MG63 (cell line): ENCODE results near the gene NOCT. TPM values are rescaled to one million over a fixed set of nuclear protein-coding genes. Genes with fewer than 3 reads are reported as not detected.
A peak's percentile ranks its signal among the peaks of the same experiment; 100 is the strongest.
"Not testable (repeated sequence)": the region's sequence is repeated elsewhere in the genome, so short reads cannot be mapped to it uniquely, and the experiment has no call there.

ENCODE experiments used
- DNase-seq: peaks from one replicate; pipeline ENCODE4 v3.0.0-alpha.2; 2020
- H3K27me3 ChIP-seq: fragments of 250-450 bp; sonication (Bioruptor Pico); 2 replicates; pipeline ENCODE4 v1.5.1; 2020; ENCODE audit warnings: mild to moderate bottlenecking, moderate library complexity
- H3K36me3 ChIP-seq: fragments of 250-450 bp; sonication (Bioruptor Pico); 2 replicates; pipeline ENCODE4 v1.5.1; 2020; ENCODE audit warnings: mild to moderate bottlenecking, moderate library complexity
- H3K4me3 ChIP-seq: fragments of 250-450 bp; sonication (Bioruptor Pico); 2 replicates; pipeline ENCODE4 v1.5.1; 2020; ENCODE audit warnings: mild to moderate bottlenecking, moderate library complexity
- H3K9me3 ChIP-seq: fragments of 250-450 bp; sonication (Bioruptor Pico); 2 replicates; pipeline ENCODE4 v1.5.1; 2020; ENCODE audit warnings: mild to moderate bottlenecking, moderate library complexity
- total RNA-seq: library from RNA; depleted of rRNA; stranded (reverse); fragments of >200 nt; shearing (Covaris generic); gene quantifications from 2 replicates; pipeline ENCODE4 v1.2.3, GENCODE V29; 2014; ENCODE audit warnings: low replicate concordance

NOCT gene
- total RNA-seq, 1 experiment from 2014 or later: 11.9 TPM

GRCh38 chr4:139000134-139000533 is 15.4 kb upstream of the NOCT start:
- DNase-seq, H3K36me3 ChIP-seq, H3K4me3 ChIP-seq, H3K9me3 ChIP-seq, H3K27me3 ChIP-seq: not testable (repeated sequence)

GRCh38 chr4:139001430-139001829 is 14.2 kb upstream of the NOCT start:
- H3K9me3 ChIP-seq, DNase-seq, H3K36me3 ChIP-seq, H3K4me3 ChIP-seq, H3K27me3 ChIP-seq: not testable (repeated sequence)

DNA sequence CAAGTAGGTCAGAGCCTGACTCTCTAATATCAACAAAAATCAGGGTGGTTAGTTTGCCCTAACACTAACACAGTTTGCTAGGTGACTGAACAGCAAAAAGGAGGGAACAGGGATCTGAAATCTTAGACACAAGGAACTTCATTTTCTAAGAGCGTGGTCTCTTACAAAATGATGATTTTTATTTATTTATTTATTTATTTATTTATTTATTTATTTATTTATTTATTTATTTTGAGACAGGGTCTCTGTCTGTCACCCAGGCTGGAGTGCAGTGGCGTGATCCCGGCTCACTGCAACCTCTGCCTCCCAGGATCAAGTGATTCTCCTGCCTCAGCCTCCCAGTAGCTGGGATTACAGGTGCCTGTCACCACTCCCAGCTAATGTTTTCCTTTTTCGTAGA is 11.9 kb upstream of the NOCT start:
- H3K27me3 ChIP-seq, H3K4me3 ChIP-seq, H3K9me3 ChIP-seq, DNase-seq, H3K36me3 ChIP-seq: not testable (repeated sequence)

DNA sequence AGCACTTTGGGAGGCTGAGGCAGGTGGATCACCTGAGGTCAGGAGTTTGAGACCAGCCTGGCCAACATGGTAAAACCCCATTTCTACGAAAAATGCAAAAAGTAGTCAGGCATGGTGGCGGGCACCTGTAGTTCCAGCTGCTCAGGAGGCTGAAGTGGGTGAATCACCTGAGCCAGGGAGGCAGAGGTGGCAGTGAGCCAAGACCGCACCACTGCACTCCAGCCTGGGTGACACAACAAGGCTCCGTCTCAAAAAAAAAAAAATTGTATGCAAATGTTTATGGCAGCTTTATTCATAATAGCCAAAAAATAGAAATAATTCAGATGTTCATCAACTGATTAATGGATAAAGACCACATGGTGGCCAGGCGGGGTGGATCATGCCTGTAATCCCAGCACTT is 9.8 kb upstream of the NOCT start:
- Histone ChIP-seq H3K9me3 (no peaks in the 10 kb centered on the region), H3K4me3 (no peak overlapping the region), H3K36me3 (no peaks in the 10 kb centered on the region), H3K27me3 (no peaks in the 10 kb centered on the region)
- DNase-seq: no peak

GRCh38 chr4:139007640-139008039 is 7.9 kb upstream of the NOCT start:
- no peaks in the 10 kb centered on the region for H3K27me3 ChIP-seq

DNA sequence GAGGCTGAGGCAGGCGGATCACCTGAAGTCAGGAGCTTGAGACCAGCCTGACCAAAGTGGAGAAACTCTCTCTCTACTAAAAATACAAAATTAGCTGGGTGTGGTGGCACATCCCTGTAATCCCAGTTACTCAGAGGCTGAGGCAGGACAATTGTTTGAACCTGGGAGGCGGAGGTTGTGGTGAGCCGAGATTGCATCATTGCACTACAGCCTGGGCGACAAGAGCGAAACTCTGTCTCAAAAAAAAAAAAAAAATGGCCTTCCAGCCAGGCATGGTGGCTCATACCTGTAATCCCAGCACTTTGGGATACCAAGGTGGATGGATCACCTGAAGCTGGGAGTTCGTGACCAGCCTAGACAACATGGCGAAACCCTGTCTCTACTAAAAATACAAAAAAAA is 7.3 kb upstream of the NOCT start:
- DNase-seq, H3K27me3 ChIP-seq, H3K36me3 ChIP-seq, H3K9me3 ChIP-seq, H3K4me3 ChIP-seq: not testable (repeated sequence)

More at GRCh38 chr4:139007640-139008039, 7.9 kb upstream of the NOCT start:
- Histone ChIP-seq H3K4me3 (no peak overlapping the region), H3K36me3 (no peaks in the 10 kb centered on the region), H3K9me3 (no peaks in the 10 kb centered on the region)
- DNase-seq: no peak

DNA sequence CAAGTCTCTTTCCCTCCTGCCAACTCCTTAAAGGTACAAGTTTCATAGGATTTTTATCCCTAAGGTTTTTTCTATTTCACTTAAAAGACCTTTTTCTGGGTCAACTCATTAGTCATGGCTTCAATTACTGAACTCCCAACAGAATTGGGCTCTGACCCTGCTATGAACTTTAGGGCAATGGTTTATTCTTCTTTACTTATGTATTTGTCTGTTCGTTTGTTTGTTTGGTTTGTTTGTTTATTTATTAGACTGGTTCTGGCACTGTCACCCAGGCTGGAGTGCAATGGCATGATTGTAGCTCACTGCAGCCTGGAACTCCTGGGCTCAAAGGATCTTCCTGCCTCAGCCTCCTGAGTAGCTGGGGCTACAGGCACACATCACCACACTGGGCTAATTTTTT is 5.9 kb upstream of the NOCT start:
- Histone ChIP-seq H3K36me3 (no peaks in the 10 kb centered on the region), H3K9me3 (no peaks in the 10 kb centered on the region), H3K4me3 (no peak overlapping the region), H3K27me3 (no peaks in the 10 kb centered on the region)
- no peak for DNase-seq

GRCh38 chr4:139011225-139011950 is 4.2 kb upstream of the NOCT start:
- Histone ChIP-seq H3K9me3 (no peaks in the 10 kb centered on the region), H3K4me3 (no peak overlapping the region), H3K36me3 (no peaks in the 10 kb centered on the region), H3K27me3 (no peaks in the 10 kb centered on the region)
- DNase-seq: no peak

GRCh38 chr4:139014371-139015268 is 961 bp upstream of the NOCT start:
- no peaks in the 10 kb centered on the region for H3K9me3 ChIP-seq
- H3K27me3 ChIP-seq: no peaks in the 10 kb centered on the region
- DNase-seq: peak; percentile 30
- H3K36me3 ChIP-seq: no peaks in the 10 kb centered on the region; the same call in 1 of the 2 replicates
- H3K4me3 ChIP-seq: peak overlapping the region; percentile 68

DNA sequence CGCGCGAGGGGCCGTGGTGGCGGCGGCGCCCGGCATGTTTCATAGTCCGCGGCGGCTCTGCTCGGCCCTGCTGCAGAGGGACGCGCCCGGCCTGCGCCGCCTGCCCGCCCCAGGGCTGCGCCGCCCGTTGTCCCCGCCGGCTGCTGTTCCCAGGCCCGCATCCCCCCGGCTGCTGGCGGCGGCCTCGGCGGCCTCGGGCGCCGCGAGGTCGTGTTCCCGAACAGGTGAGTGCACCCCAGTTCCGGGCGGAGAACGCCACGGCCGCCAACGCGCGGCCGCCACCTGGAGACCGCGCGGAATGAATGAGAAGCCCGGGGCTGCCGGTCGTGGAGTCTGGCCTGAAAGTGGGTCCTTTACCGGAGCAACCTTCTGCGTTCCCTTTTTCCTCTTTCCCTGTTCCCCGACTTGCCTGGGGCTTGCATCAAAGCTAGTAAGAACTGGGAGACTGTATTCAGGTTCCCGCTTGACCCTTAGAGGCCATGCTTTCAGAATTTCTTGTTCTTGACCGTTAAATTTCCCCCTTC is 429 bp downstream of the NOCT start:
- DNase-seq: no peak
- Histone ChIP-seq H3K9me3 (no peaks in the 10 kb centered on the region), H3K36me3 (no peaks in the 10 kb centered on the region; the same call in 1 of the 2 replicates), H3K4me3 (peak overlapping the region; percentile 68), H3K27me3 (no peaks in the 10 kb centered on the region)

GRCh38 chr4:139017861-139018260 is 2.3 kb downstream of the NOCT start:
- H3K4me3 ChIP-seq: no peak overlapping the region; the same call in 1 of the 2 replicates
- H3K36me3 ChIP-seq: no peaks in the 10 kb centered on the region; the same call in 1 of the 2 replicates
- H3K9me3 ChIP-seq: no peaks in the 10 kb centered on the region
- DNase-seq: no peak
- no peaks in the 10 kb centered on the region for H3K27me3 ChIP-seq

DNA sequence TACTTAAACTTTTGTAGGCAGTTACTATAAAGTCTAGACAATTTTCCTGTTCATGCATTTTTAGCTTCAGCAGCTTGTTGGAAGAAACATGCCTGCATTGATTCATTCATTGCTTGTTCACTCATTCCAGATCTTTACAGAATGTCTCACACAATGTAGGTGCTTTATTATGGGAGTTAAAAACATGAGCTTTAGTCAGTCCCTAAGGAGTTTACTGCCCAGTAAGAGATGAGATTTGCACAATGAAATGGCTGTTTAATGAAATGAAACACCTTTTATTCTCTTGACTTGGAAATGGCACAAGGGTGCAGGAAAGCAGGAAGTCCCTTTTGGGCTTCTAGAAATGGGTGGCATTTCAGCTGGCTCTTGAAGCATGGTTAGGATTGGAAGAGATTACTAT is 2.9 kb downstream of the NOCT start:
- no peak for DNase-seq
- Histone ChIP-seq H3K36me3 (no peaks in the 10 kb centered on the region; the same call in 1 of the 2 replicates), H3K4me3 (no peak overlapping the region), H3K27me3 (no peaks in the 10 kb centered on the region), H3K9me3 (no peaks in the 10 kb centered on the region)

DNA sequence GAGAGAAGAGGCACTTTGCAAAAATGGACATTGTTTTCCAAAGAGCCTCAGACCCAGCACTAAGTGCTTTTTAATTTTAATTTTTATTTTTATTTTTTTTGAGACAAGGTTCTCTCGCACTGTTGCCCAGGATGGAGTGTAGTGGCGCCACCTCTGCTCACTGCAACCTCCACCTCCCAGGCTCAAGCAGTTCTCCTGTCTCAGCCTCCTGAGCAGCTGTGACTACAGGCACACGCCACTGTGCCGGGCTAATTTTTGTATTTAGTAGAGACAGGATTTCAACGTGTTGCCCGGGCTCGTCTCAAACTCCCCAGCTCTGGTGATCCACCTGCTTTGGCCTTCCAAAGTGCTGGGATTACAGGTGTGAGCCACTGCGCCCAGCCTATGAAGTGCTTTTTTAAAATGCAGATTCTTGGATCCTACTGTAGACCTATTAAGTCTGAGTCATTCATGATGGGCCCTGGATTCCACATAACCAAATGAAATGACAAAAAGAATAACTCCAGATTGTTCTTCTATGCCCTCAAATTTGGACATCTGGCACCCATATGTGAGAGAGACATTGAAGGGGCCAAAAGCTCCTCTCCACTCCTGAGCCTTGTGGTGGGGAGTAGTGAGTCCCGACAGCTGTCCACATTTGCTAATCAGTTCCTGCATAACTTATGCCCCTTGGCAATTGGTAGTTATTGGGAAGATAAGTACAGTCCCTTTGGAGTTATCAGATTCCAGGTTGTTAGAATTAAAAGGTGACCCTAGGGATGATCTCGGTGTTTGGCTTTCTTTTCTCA is 3.6 kb downstream of the NOCT start:
- no peak overlapping the region for H3K4me3 ChIP-seq
- DNase-seq: no peak
- H3K36me3 ChIP-seq: no peaks in the 10 kb centered on the region; the same call in 1 of the 2 replicates
- H3K27me3 ChIP-seq: no peaks in the 10 kb centered on the region
- no peaks in the 10 kb centered on the region for H3K9me3 ChIP-seq

GRCh38 chr4:139020384-139020783 is 4.8 kb downstream of the NOCT start:
- no peaks in the 10 kb centered on the region for H3K9me3 ChIP-seq
- no peak for DNase-seq
- no peak overlapping the region for H3K4me3 ChIP-seq
- H3K27me3 ChIP-seq: no peaks in the 10 kb centered on the region
- H3K36me3 ChIP-seq: no peaks in the 10 kb centered on the region; the same call in 1 of the 2 replicates

DNA sequence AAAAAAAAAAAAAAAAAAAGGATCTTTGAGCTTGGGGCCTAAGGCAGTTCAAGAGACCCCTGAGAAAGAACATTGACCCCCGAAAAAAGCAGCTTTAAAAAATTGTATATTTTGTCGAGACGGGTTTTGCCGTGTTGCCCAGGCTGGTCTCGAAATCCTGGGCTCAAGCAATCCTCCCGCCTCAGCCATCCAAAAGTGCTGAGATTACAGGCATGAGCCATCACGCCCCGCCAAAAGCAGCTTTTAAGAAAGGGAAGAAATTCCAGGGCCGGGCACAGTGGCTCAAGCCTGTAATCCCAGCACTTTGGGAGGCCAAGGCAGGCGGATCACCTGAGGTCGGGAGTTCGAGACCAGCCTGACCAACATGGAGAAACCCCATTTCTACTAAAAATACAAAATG is 5.5 kb downstream of the NOCT start:
- not testable (repeated sequence) for H3K36me3 ChIP-seq, DNase-seq, H3K4me3 ChIP-seq, H3K27me3 ChIP-seq, H3K9me3 ChIP-seq

DNA sequence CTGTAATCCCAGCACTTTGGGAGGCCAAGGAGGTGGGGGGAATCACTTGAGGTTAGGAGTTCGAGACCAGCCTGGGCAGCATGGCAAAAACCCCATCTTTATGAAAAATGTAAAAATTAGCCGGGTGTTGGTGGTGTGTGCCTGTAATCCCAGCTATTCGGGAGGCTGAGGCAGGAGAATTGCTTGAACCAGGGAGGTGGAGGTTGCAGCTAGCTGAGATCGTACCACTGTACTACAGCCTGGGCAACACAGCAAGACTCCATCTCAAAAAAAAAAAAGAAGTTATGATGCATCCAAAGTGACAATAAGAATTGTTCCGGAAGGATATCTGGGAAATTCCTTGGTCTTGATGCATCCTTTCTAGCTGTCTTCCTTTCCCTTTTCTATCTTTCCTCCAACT is 7.3 kb downstream of the NOCT start:
- no peak for DNase-seq
- H3K9me3 ChIP-seq: no peaks in the 10 kb centered on the region
- no peaks in the 10 kb centered on the region; the same call in 1 of the 2 replicates for H3K36me3 ChIP-seq
- no peak overlapping the region for H3K4me3 ChIP-seq
- no peaks in the 10 kb centered on the region for H3K27me3 ChIP-seq

- Histone ChIP-seq H3K27me3 (no peaks in the 10 kb centered on the region), H3K36me3 (no peaks in the 10 kb centered on the region; the same call in 1 of the 2 replicates)
These were observed 9.1 kb downstream of the NOCT start for GRCh38 chr4:139024686-139025085.

More at GRCh38 chr4:139024686-139025085, 9.1 kb downstream of the NOCT start:
- Histone ChIP-seq H3K9me3 (no peaks in the 10 kb centered on the region), H3K4me3 (no peak overlapping the region)
- no peak for DNase-seq
